GM12878 (cell line): Measurements from ENCODE around the gene BIRC5. TPM values are rescaled to one million over a fixed set of nuclear protein-coding genes. Genes with fewer than 3 reads are reported as not detected.

Source experiments
- ATAC-seq: fragments of 200-7000 bp; cut with Tn5 transposase; 3 replicates; pipeline ENCODE4 v1.9.1; 2020; ENCODE audit warnings: mild to moderate bottlenecking, moderate library complexity
- BruUV-seq: library from RNA; stranded (reverse); fragments of 400-500 nt; replicated peaks from 2 replicates; lab custom pipeline; 2021; lab: Mats Ljungman, UMichigan
- CTCF ChIA-PET: fragments of 300-600 bp; sonication (Branson Sonifier 250); formaldehyde crosslinking; extraction: SDS; loops from one replicate; lab custom pipeline; 2021; ENCODE audit warnings: inconsistent platforms; lab: Yijun Ruan, JAX
- POLR2A ChIA-PET: fragments of 350-600 bp; formaldehyde crosslinking; extraction: SDS; loops from one replicate; lab custom pipeline; 2021; ENCODE audit warnings: inconsistent platforms; lab: Charles Lee
- RAD21 ChIA-PET: fragments of 300-600 bp; sonication (Branson Sonifier 250); formaldehyde crosslinking; loops from one replicate; lab custom pipeline; 2023; ENCODE audit warnings: antibody characterized with exemption; ENCODE audit not compliant: unreplicated experiment; lab: Charles Lee
- SMC1A ChIA-PET: fragments of 300-600 bp; sonication (Branson Sonifier 250); formaldehyde crosslinking; loops from one replicate; lab custom pipeline; 2023; ENCODE audit not compliant: unreplicated experiment, uncharacterized antibody; lab: Charles Lee
- DNase-seq: peaks from one replicate; pipeline ENCODE4 v3.0.0-alpha.2; 2011; ENCODE audit warnings: low read depth, low spot score
- FAIRE-seq: peaks from 3 replicates; lab custom pipeline; 2011; peaks lifted over from hg19 to GRCh38; lab: Jason Lieb, UNC
- H2AFZ ChIP-seq: 2 replicates; pipeline ENCODE4 v1.6.0; 2011; ENCODE audit warnings: low read depth, low read length, control low read depth; ENCODE audit not compliant: control insufficient read depth
- H3K27ac ChIP-seq: 2 replicates; pipeline ENCODE4 v1.5.1; 2011; ENCODE audit warnings: control low read depth; ENCODE audit not compliant: control insufficient read depth, insufficient read depth
- H3K27me3 ChIP-seq, 2 experiments: replicated peaks in 1 of 2; 2 replicates each; pipeline versions ENCODE4 v1.6.0 to v1.6.1; 2011; ENCODE audit warnings: low read length in 1 of 2; ENCODE audit not compliant: control insufficient read depth in 2 of 2, insufficient read depth in 2 of 2
- H3K36me3 ChIP-seq, 2 experiments: 2 replicates each; pipeline ENCODE4 v1.5.1; 2011; ENCODE audit warnings: low read length in 1 of 2; ENCODE audit not compliant: control insufficient read depth in 2 of 2, insufficient read depth in 2 of 2
- H3K4me1 ChIP-seq: 2 replicates; pipeline ENCODE4 v1.6.1; 2011; ENCODE audit warnings: mild to moderate bottlenecking, low read length, moderate library complexity, mixed read lengths; ENCODE audit not compliant: control insufficient read depth, insufficient read depth
- H3K4me2 ChIP-seq: 2 replicates; pipeline ENCODE4 v1.6.0; 2011; ENCODE audit warnings: control low read depth; ENCODE audit not compliant: control insufficient read depth, insufficient read depth
- H3K4me3 ChIP-seq: fragments of 200-600 bp; sonication (generic); 2 replicates; pipeline ENCODE4 v1.5.1; 2016
- H3K79me2 ChIP-seq: 2 replicates; pipeline ENCODE4 v1.6.0; 2011; ENCODE audit warnings: low read length; ENCODE audit not compliant: control insufficient read depth, insufficient read depth
- H3K9ac ChIP-seq: 2 replicates; pipeline ENCODE4 v1.8.0; 2011; ENCODE audit warnings: low read length, control low read depth, mixed read lengths; ENCODE audit not compliant: control insufficient read depth, insufficient read depth
- H3K9me3 ChIP-seq: replicated peaks from 3 replicates; pipeline ENCODE4 v1.5.1; 2011; ENCODE audit warnings: mild to moderate bottlenecking, low read length; ENCODE audit not compliant: control insufficient read depth, insufficient read depth
- H4K20me1 ChIP-seq: 2 replicates; pipeline ENCODE4 v1.6.0; 2011; ENCODE audit not compliant: control insufficient read depth, insufficient read depth
- ASH2L ChIP-seq: fragments of 300-600, 200-600 bp; sonication (generic); IDR thresholded peaks from 2 replicates; pipeline ENCODE4 v1.6.1; 2017; ENCODE audit warnings: low read depth, mild to moderate bottlenecking, borderline replicate concordance
- BCLAF1 ChIP-seq: fragments of 450-650 bp; IDR thresholded peaks from 2 replicates; pipeline ENCODE4 v1.6.1; 2017; ENCODE audit warnings: antibody characterized with exemption, mild to moderate bottlenecking, moderate library complexity
- CBX3 ChIP-seq: fragments of 200-600 bp; sonication (generic); IDR thresholded peaks from 2 replicates; pipeline ENCODE4 v1.6.1; 2016; ENCODE audit warnings: low read depth, borderline replicate concordance
- CHD2 ChIP-seq: IDR thresholded peaks from 2 replicates; pipeline ENCODE4 v1.6.1; 2011; ENCODE audit warnings: low read depth, low read length, improper control_type of control experiment, borderline replicate concordance
- EED ChIP-seq: sonication (generic); IDR thresholded peaks from 2 replicates; pipeline ENCODE4 v1.6.1; 2016; ENCODE audit warnings: antibody characterized with exemption, low read depth
- MEF2B ChIP-seq: fragments of 450-650 bp; IDR thresholded peaks from 2 replicates; pipeline ENCODE4 v1.6.1; 2018; ENCODE audit warnings: mild to moderate bottlenecking, moderate library complexity; ENCODE audit not compliant: partially characterized antibody, poor library complexity, severe bottlenecking
- NBN ChIP-seq: fragments of 450-650 bp; IDR thresholded peaks from 2 replicates; pipeline ENCODE4 v1.6.1; 2016
- POLR2A ChIP-seq: IDR thresholded peaks from 2 replicates; pipeline ENCODE4 v1.6.1; 2011; ENCODE audit warnings: low read depth, mild to moderate bottlenecking, low read length
- RELB ChIP-seq: fragments of 450-650 bp; IDR thresholded peaks from 2 replicates; pipeline ENCODE4 v1.6.1; 2017; ENCODE audit warnings: low read depth, mild to moderate bottlenecking, moderate library complexity
- SMARCA5 ChIP-seq: fragments of 450-650 bp; IDR thresholded peaks from 2 replicates; pipeline ENCODE4 v1.6.1; 2017; ENCODE audit warnings: mild to moderate bottlenecking
- SPI1 ChIP-seq: IDR thresholded peaks from 2 replicates; pipeline ENCODE4 v1.6.1; 2011; ENCODE audit warnings: low read depth, mild to moderate bottlenecking, low read length, moderate library complexity, borderline replicate concordance; ENCODE audit not compliant: insufficient read depth
- SRF ChIP-seq, 2 experiments: IDR thresholded peaks; 2 replicates each; pipeline ENCODE4 v1.6.1; 2011; ENCODE audit warnings: low read depth in 2 of 2, low read length in 2 of 2, mild to moderate bottlenecking in 1 of 2, moderate library complexity in 1 of 2
- TBL1XR1 ChIP-seq: IDR thresholded peaks from 2 replicates; pipeline ENCODE4 v1.6.1; 2012; ENCODE audit warnings: low read depth, low read length, improper control_type of control experiment
- YBX1 ChIP-seq: fragments of 450-650 bp; IDR thresholded peaks from 2 replicates; pipeline ENCODE4 v1.6.1; 2016; ENCODE audit warnings: antibody characterized with exemption
- ZNF592 ChIP-seq: fragments of 450-650 bp; IDR thresholded peaks from 2 replicates; pipeline ENCODE4 v1.6.1; 2017; ENCODE audit warnings: mild to moderate bottlenecking, moderate library complexity
- WGBS: methylation state at CpG from one replicate; pipeline ENCODE4 v1.1.6; 2016; ENCODE audit warnings: low lambda C conversion rate; ENCODE audit not compliant: insufficient replicate concordance, insufficient coverage; ENCODE audit errors: missing lambda C conversion rate; 5-methylcytosine and 5-hydroxymethylcytosine counted together
- in situ Hi-C: fragments of 300-500 bp; cut with MboI; formaldehyde crosslinking; loops from 9 replicates; pipeline ENCODE4 v1.14.3; 2018; ENCODE audit warnings: mixed read lengths
- intact Hi-C: fragments of 100-400 bp; cut with micrococcal nuclease; formaldehyde crosslinking; loops from one replicate; pipeline ENCODE4 v1.14.2; 2022; ENCODE audit not compliant: unreplicated experiment
- polyA plus RNA-seq, 11 experiments: library from polyadenylated mRNA; depleted of rRNA in 4 of 11; unstranded in 6 of 11; stranded (reverse) in 5 of 11; fragments of >200 nt; fragmentation: Nextera tagmentation in 4 of 11; fragmentation: Illumina TruSeq in 1 of 11; extraction: Ambion mirVana in 4 of 11; extraction: Trizol in 1 of 11; gene quantifications; 1 replicate in 1 of 11; 2 replicates in 10 of 11; pipeline versions ENCODE4 v1.2.1 to v1.2.3, GENCODE V29; 2011 to 2016; ENCODE audit warnings: inconsistent platforms in 2 of 11, missing spikeins in 2 of 11, low read depth in 1 of 11
- total RNA-seq, 4 experiments: library from RNA; depleted of rRNA in 3 of 4; stranded (reverse); fragments of >200 nt in 3 of 4; fragmentation: Illumina TruSeq in 1 of 4; extraction: Trizol in 1 of 4; gene quantifications; 2 replicates each; pipeline versions ENCODE4 v1.2.1 to v1.2.3, GENCODE V29; 2013 to 2021

BIRC5 gene
- total and polyA plus RNA-seq, 10 of the 15 experiments (the other 5 are each of a cell fraction or from before 2014, with no cell fraction given), result 41.0 to 175 (median 90.8) TPM

GRCh38 chr17:78168242-78168902 is 45.7 kb upstream of the BIRC5 start, which contains the start of gene SYNGR2:
TSS of gene SYNGR2 (plus strand) at chr17:78168581. CDS start at chr17:78168617, 36 bp downstream.
- DNase-seq, result no peak
- Histone ChIP-seq H3K9me3 (no peaks in the 10 kb centered on the region), H3K79me2 (peaks cover 54% of the 10 kb centered on the region), H3K4me3 (peak within 1 kb of the TSS; percentile 70), H3K4me2 (peak within 1 kb of the TSS; percentile 96), H2AFZ (peak within 1 kb of the TSS; percentile 81), H3K36me3 (peaks cover 0 to 17% of the 10 kb centered on the region in 2 experiments; a peak in 3 of 4 replicates), H3K27me3 (no peaks in the 10 kb centered on the region), H3K9ac (peak within 1 kb of the TSS; percentile 97), H3K27ac (peak within 1 kb of the TSS; percentile 94), H3K4me1 (peaks cover 30% of the 10 kb centered on the region), H4K20me1 (no peaks in the 10 kb centered on the region; the same call in 1 of the 2 replicates)
- FAIRE-seq, result no peak
- no TSS peak for BruUV-seq
- ATAC-seq, result peak; percentile 70
- intact Hi-C loops, result loop anchor here (2.0 kb wide), 1 partner anchor 14 kb away; no protein-coding TSS in a partner anchor
- CTCF ChIA-PET, result interaction anchor here (1.9 kb wide), 1 partner anchor 34 kb away, joined by 8 read pairs; no protein-coding TSS in a partner anchor
- in situ Hi-C loops, result loop anchor here (25.0 kb wide), 1 partner anchor 1906 kb away; the partner anchor contains the start of gene UBALD2
- SMC1A ChIA-PET, result interaction anchor here (1.4 to 1.9 kb wide), 4 partner anchors 14 to 20 kb away, joined by 3 to 11 read pairs (median 6); no protein-coding TSS in a partner anchor
- RAD21 ChIA-PET, result interaction anchor here (1.0 to 2.2 kb wide), 2 partner anchors 16 to 52 kb away, joined by 5 to 6 read pairs; no protein-coding TSS in a partner anchor
- under 1% methylated on average over 54 of the region's 84 CpGs for WGBS
- POLR2A ChIA-PET, result interaction anchor here (0.6 to 8.7 kb wide), 7 partner anchors 8 to 127 kb away, joined by 4 to 85 read pairs (median 7); partner anchors contain the start of genes TMC6 and TMC8
- no peak for TF ChIP-seq TBL1XR1
- peak; percentile 81 for TF ChIP-seq SMARCA5
- TF ChIP-seq YBX1, result no peak
- TF ChIP-seq CBX3, result no peak
- no peak for TF ChIP-seq EED
- TF ChIP-seq MEF2B, result peak; percentile 61
- peak; percentile 17; the same call in 1 of the 2 replicates for TF ChIP-seq SPI1
- TF ChIP-seq BCLAF1, result 0 out of 2 replicates have a peak, but pooled peaks have one; percentile 39
- no peak for TF ChIP-seq ASH2L
- no peak for TF ChIP-seq ZNF592
- TF ChIP-seq RELB, result no peak
- TF ChIP-seq POLR2A, result peak; percentile 80
- no peak for TF ChIP-seq NBN
- TF ChIP-seq CHD2, result peak; percentile 70; the same call in 1 of the 2 replicates
- no peak for TF ChIP-seq SRF (IDR thresholded peaks at IDR 0.05; ENCODE audit: low read depth in 2 of 2, low read length in 2 of 2)
